Bronchial epithelial cell (primary cell): ENCODE results near the gene TEX50. TPM values are rescaled to one million over a fixed set of nuclear protein-coding genes. Genes with fewer than 3 reads are reported as not detected.
"Not testable (repeated sequence)": the region's sequence is repeated elsewhere in the genome, so short reads cannot be mapped to it uniquely, and the experiment has no call there.

Experiments
- DNase-seq: peaks from one replicate; pipeline ENCODE4 v3.0.0-alpha.2; 2010; ENCODE audit warnings: low read depth
- FAIRE-seq: peaks from 2 replicates; lab custom pipeline; 2011; peaks lifted over from hg19 to GRCh38; lab: Jason Lieb, UNC
- H3K27me3 ChIP-seq: 2 replicates; pipeline ENCODE4 v1.5.1; 2011; ENCODE audit warnings: low read length; ENCODE audit not compliant: control insufficient read depth, insufficient read depth
- H3K36me3 ChIP-seq: 2 replicates; pipeline ENCODE4 v1.5.1; 2011; ENCODE audit warnings: low read length; ENCODE audit not compliant: control insufficient read depth, insufficient read depth
- H3K4me3 ChIP-seq: 2 replicates; pipeline ENCODE4 v1.5.1; 2011; ENCODE audit warnings: mild to moderate bottlenecking, low read depth, low read length, control low read depth
- CTCF ChIP-seq: IDR thresholded peaks from 2 replicates; pipeline ENCODE4 v1.5.1; 2011; ENCODE audit warnings: mild to moderate bottlenecking, moderate library complexity, low read length, control low read depth, inconsistent platforms; ENCODE audit not compliant: insufficient read depth, severe bottlenecking
- total RNA-seq: library from RNA; depleted of rRNA; stranded (reverse); fragments of >200 nt; gene quantifications from 2 replicates; pipeline ENCODE4 v1.2.1, GENCODE V29; 2014

Gene TEX50
- total RNA-seq, 1 donor from 2014 or later, result not detected

GRCh38 chr1:173682184-173682583 lies 47.0 kb downstream of the TEX50 start:
- Histone ChIP-seq H3K4me3 (no peak overlapping the region), H3K27me3 (no peaks in the 10 kb centered on the region), H3K36me3 (no peaks in the 10 kb centered on the region)
- no peak for TF ChIP-seq CTCF
- FAIRE-seq, result no peak
- no peak for DNase-seq

GRCh38 chr1:173683838-173684237 lies 48.7 kb downstream of the TEX50 start:
- not testable (repeated sequence) for H3K4me3 ChIP-seq, H3K27me3 ChIP-seq, DNase-seq, FAIRE-seq, H3K36me3 ChIP-seq

DNA sequence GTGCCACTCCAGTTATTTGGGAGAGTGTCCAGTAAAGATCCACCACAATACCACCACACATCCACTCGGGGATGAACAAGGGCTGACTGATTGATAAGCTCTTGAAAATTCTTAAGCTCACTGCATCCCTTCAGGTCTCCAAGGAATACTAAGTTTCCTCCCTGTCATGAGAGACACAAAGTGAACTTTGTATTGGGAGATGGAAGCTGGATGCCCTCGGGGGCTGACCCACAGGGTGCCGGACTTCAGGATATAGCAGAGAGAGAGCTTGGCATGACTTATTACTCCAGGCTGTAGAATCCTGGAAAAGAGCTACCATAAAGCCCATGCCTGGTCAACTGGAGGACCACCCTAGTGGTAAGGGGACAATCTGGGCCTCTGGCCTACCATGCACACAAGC lies 50.0 kb downstream of the TEX50 start:
- H3K36me3 ChIP-seq, H3K27me3 ChIP-seq, H3K4me3 ChIP-seq, FAIRE-seq, DNase-seq: not testable (repeated sequence)

Other genes starting within 250 kb of the TEX50 start
- gene PRDX6, start 158.0 kb upstream of the TEX50 start, total RNA-seq, result 159 and 185 TPM in 2 replicates
- not detected in 2 replicates for gene SLC9C2, start 32.3 kb upstream of the TEX50 start, total RNA-seq
- under 0.01 TPM in 2 replicates for gene ANKRD45, start 34.5 kb downstream of the TEX50 start, total RNA-seq
- 35.8 and 39.0 TPM in 2 replicates for gene KLHL20, start 79.6 kb downstream of the TEX50 start, total RNA-seq
- gene DARS2, start 189.3 kb downstream of the TEX50 start, total RNA-seq, result 12.9 and 15.4 TPM in 2 replicates
- gene CENPL, start 189.5 kb downstream of the TEX50 start, total RNA-seq, result 5.1 and 5.5 TPM in 2 replicates
- gene GAS5, start 232.7 kb downstream of the TEX50 start, total RNA-seq, result 955 and 2,584 TPM in 2 replicates
- gene ZBTB37, start 233.0 kb downstream of the TEX50 start, total RNA-seq, result 2.9 and 3.8 TPM in 2 replicates